ENCODE results near the gene CALCOCO1. TPM values are rescaled to one million over a fixed set of nuclear protein-coding genes. Genes with fewer than 3 reads are reported as not detected.

The CALCOCO1 gene
- total RNA-seq, 1 experiment from 2014 or later, result 48.0 TPM

DNA sequence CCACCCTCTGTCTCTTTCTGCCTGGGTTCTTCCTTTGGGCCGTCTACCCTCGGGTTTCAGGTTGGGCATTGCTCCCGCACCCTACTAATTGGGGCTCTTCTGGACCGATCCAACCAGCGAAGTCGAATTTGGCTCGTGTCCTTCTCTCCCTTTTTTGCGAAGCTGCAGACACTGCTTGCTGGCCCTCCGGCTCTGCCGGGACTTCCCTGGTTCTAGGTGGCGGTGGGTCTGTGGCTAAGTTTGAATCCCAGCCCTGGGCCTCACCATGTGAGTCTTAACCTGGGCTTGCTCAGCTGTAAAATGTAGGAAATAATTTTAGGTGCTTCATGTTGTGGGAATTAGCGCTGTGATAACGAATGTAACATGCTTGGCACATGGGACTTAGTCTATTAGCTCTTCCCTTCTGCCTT, 24.9 kb upstream of the CALCOCO1 start:
- no peaks in the 10 kb centered on the region for H3K36me3 ChIP-seq (ENCODE audit: control insufficient read depth, insufficient read depth, low read length)
- peaks cover 46% of the 10 kb centered on the region for H3K4me1 ChIP-seq (ENCODE audit: control insufficient read depth, insufficient read depth, low read length)
- intact Hi-C loops (cut with micrococcal nuclease; ENCODE audit: unreplicated experiment) (no loop called here), in situ Hi-C loops (cut with HindIII; ENCODE audit: low pct_unique_long_range_greater_than_20kb, low sequenced_read_pairs) (no loop called here)
- no TSS peak for BruUV-seq (replicated peaks)
- TF ChIP-seq, protein P1, sequence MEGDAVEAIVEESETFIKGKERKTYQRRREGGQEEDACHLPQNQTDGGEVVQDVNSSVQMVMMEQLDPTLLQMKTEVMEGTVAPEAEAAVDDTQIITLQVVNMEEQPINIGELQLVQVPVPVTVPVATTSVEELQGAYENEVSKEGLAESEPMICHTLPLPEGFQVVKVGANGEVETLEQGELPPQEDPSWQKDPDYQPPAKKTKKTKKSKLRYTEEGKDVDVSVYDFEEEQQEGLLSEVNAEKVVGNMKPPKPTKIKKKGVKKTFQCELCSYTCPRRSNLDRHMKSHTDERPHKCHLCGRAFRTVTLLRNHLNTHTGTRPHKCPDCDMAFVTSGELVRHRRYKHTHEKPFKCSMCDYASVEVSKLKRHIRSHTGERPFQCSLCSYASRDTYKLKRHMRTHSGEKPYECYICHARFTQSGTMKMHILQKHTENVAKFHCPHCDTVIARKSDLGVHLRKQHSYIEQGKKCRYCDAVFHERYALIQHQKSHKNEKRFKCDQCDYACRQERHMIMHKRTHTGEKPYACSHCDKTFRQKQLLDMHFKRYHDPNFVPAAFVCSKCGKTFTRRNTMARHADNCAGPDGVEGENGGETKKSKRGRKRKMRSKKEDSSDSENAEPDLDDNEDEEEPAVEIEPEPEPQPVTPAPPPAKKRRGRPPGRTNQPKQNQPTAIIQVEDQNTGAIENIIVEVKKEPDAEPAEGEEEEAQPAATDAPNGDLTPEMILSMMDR (IDR thresholded peaks at IDR 0.05), result no peak
- no peak for TF ChIP-seq POLR2AphosphoS5 (IDR thresholded peaks at IDR 0.05; ENCODE audit: low read depth, low read length)
- TF ChIP-seq TCF7L2 (IDR thresholded peaks at IDR 0.05; ENCODE audit: low read depth, low read length), result no peak
- TF ChIP-seq SIN3A (IDR thresholded peaks at IDR 0.05; ENCODE audit: borderline replicate concordance, insufficient read depth, low read depth, low read length), result no peak
- TF ChIP-seq, protein P2, sequence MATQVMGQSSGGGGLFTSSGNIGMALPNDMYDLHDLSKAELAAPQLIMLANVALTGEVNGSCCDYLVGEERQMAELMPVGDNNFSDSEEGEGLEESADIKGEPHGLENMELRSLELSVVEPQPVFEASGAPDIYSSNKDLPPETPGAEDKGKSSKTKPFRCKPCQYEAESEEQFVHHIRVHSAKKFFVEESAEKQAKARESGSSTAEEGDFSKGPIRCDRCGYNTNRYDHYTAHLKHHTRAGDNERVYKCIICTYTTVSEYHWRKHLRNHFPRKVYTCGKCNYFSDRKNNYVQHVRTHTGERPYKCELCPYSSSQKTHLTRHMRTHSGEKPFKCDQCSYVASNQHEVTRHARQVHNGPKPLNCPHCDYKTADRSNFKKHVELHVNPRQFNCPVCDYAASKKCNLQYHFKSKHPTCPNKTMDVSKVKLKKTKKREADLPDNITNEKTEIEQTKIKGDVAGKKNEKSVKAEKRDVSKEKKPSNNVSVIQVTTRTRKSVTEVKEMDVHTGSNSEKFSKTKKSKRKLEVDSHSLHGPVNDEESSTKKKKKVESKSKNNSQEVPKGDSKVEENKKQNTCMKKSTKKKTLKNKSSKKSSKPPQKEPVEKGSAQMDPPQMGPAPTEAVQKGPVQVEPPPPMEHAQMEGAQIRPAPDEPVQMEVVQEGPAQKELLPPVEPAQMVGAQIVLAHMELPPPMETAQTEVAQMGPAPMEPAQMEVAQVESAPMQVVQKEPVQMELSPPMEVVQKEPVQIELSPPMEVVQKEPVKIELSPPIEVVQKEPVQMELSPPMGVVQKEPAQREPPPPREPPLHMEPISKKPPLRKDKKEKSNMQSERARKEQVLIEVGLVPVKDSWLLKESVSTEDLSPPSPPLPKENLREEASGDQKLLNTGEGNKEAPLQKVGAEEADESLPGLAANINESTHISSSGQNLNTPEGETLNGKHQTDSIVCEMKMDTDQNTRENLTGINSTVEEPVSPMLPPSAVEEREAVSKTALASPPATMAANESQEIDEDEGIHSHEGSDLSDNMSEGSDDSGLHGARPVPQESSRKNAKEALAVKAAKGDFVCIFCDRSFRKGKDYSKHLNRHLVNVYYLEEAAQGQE (IDR thresholded peaks at IDR 0.05; ENCODE audit: insufficient read depth in 1 of 2, low read depth in 2 of 2, low read length in 1 of 2), result no peak
- H3K4me3 ChIP-seq (ENCODE audit: low read depth in 2 of 2, low read length in 2 of 2), result no peak overlapping the region
- no peaks in the 10 kb centered on the region for H3K27me3 ChIP-seq (ENCODE audit: control insufficient read depth, insufficient read depth, low read length)
- H3K9me3 ChIP-seq (ENCODE audit: control insufficient read depth, insufficient read depth, low read depth, low read length), result no peaks in the 10 kb centered on the region
- no peak for ATAC-seq
- ChIA-PET CTCF (interaction anchor here (0.6 kb wide), 1 partner anchor 254 kb away, joined by 3 read pairs; no protein-coding TSS in a partner anchor), POLR2A (interaction anchor here (0.6 kb wide), 1 partner anchor 212 kb away, joined by 3 read pairs; no protein-coding TSS in a partner anchor)
- DNase-seq (ENCODE audit: low read depth, low spot score), result no peak
- H3K27ac ChIP-seq (ENCODE audit: low read length), result 0 out of 2 replicates have a peak overlapping the region, but pooled peaks have one; percentile 21

DNA sequence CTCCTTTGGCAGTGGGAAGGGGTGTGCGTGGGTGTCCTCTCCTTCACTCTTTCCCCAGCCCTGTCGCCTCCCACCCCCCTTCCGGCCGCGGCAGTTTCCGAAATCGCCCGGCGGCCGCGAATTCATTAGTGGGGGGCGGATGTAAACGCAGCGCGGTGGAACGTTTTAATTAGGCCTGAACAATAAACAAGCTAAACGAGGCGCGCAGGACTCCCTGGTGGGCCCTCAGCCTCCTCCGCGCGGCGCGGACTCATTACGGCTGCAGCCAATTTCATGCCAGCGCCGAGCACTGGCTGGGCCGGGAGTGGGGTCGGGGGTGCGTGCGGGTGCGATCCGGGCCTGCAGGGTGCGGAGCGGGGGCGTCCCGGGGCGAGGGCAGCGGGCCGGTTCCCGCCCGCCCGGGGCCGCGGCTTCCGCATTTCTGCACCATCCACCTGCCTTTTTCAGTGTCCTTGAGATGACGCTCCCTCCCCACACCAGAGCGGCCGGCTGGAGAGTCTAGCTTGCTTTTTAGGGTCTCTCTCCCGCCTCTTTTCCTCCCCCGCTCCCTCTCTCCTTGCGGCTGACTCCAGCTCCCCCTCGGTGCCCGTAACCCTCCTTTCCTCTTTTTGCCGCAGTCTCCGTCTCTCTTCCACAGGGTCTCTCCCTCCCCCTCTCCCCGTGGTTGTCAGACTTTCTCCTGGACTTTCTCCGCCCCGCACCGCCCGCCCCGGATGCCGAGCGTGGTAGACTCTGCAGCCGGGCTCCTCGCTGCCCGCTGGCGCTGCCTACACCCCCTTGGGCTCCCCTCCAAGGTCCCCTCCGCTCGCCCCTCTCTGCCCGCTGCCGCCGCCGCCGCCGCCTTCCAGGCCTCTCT, 24.3 kb upstream of the CALCOCO1 start, which contains the start of gene CISTR:
TSS of gene CISTR (minus strand) at position 644 of the 856 bp plus-strand sequence.
- Histone ChIP-seq H3K36me3 (ENCODE audit: control insufficient read depth, insufficient read depth, low read length) (no peaks in the 10 kb centered on the region), H3K9me3 (ENCODE audit: control insufficient read depth, insufficient read depth, low read depth, low read length) (no peaks in the 10 kb centered on the region), H3K27me3 (ENCODE audit: control insufficient read depth, insufficient read depth, low read length) (no peaks in the 10 kb centered on the region), H3K4me3 (ENCODE audit: low read depth in 2 of 2, low read length in 2 of 2) (peak within 1 kb of the TSS; percentile 37 to 45), H3K4me1 (ENCODE audit: control insufficient read depth, insufficient read depth, low read length) (peaks cover 46% of the 10 kb centered on the region), H3K27ac (ENCODE audit: low read length) (peak within 1 kb of the TSS; percentile 21; the same call in 1 of the 2 replicates)
- TF ChIP-seq, protein P2 (IDR thresholded peaks at IDR 0.05; ENCODE audit: insufficient read depth in 1 of 2, low read depth in 2 of 2, low read length in 1 of 2), result no peak
- TF ChIP-seq, protein P1 (IDR thresholded peaks at IDR 0.05), result no peak
- TF ChIP-seq POLR2AphosphoS5 (IDR thresholded peaks at IDR 0.05; ENCODE audit: low read depth, low read length), result no peak
- no peak for TF ChIP-seq SIN3A (IDR thresholded peaks at IDR 0.05; ENCODE audit: borderline replicate concordance, insufficient read depth, low read depth, low read length)
- no peak for TF ChIP-seq TCF7L2 (IDR thresholded peaks at IDR 0.05; ENCODE audit: low read depth, low read length)
- CTCF ChIA-PET, result interaction anchor here (0.6 kb wide), 1 partner anchor 22 kb away, joined by 4 read pairs; no protein-coding TSS in a partner anchor
- BruUV-seq (replicated peaks), result no TSS peak
- in situ Hi-C loops (cut with HindIII; ENCODE audit: low pct_unique_long_range_greater_than_20kb, low sequenced_read_pairs), result no loop called here
- POLR2A ChIA-PET, result interaction anchor here (0.6 kb wide), 1 partner anchor 211 kb away, joined by 3 read pairs; no protein-coding TSS in a partner anchor
- intact Hi-C loops (cut with micrococcal nuclease; ENCODE audit: unreplicated experiment), result no loop called here
- DNase-seq (ENCODE audit: low read depth, low spot score), result no peak
- no peak for ATAC-seq
